Stomach (tissue), 9 donors: Measurements from ENCODE around the gene GRAMD1A. TPM values are rescaled to one million over a fixed set of nuclear protein-coding genes. Genes with fewer than 3 reads are reported as not detected.

Source experiments
- DNase-seq, 2 donors: peaks; one replicate each; pipeline versions ENCODE4 v3.0.0 to v3.0.0-alpha.2; 2013 to 2019
- H3K27ac ChIP-seq, 5 donors: fragments of 200-600 bp in 4 of 5; sonication (generic) in 4 of 5; one replicate each; pipeline ENCODE4 v1.5.1; 2013 to 2019; ENCODE audit warnings: mild to moderate bottlenecking in 1 of 5, moderate library complexity in 1 of 5
- H3K27me3 ChIP-seq, 3 donors: fragments of 200-600 bp; sonication (generic); one replicate each; pipeline ENCODE4 v1.5.1; 2017 to 2019; ENCODE audit warnings: mixed run types in 1 of 3
- H3K36me3 ChIP-seq, 4 donors: fragments of 200-600 bp; sonication (generic); 1 replicate in 3 of 4; 2 replicates in 1 of 4; pipeline ENCODE4 v1.5.1; 2016 to 2019
- H3K4me1 ChIP-seq, 4 donors: fragments of 200-600 bp; sonication (generic); one replicate each; pipeline ENCODE4 v1.5.1; 2016 to 2019
- H3K4me3 ChIP-seq, 4 donors: fragments of 200-600 bp; sonication (generic) in 3 of 4; one replicate each; pipeline ENCODE4 v1.5.1; 2016 to 2019; ENCODE audit warnings: mild to moderate bottlenecking in 1 of 4
- H3K9me3 ChIP-seq, 4 donors: fragments of 200-600 bp; sonication (generic); one replicate each; pipeline ENCODE4 v1.5.1; 2016 to 2019
- CTCF ChIP-seq, 7 experiments: fragments of 450-650 bp in 4 of 7; fragments of 200-600 bp in 3 of 7; sonication (generic) in 3 of 7; IDR thresholded peaks; one replicate each; pipeline ENCODE4 v1.5.1; 2016 to 2019; ENCODE audit warnings: antibody characterized with exemption in 7 of 7, control low read depth in 2 of 7, mild to moderate bottlenecking in 1 of 7
- EP300 ChIP-seq: sonication (generic); formaldehyde crosslinking; IDR thresholded peaks from one replicate; pipeline ENCODE4 v1.6.1; 2017; ENCODE audit warnings: antibody characterized with exemption
- POLR2A ChIP-seq, 4 donors: fragments of 450-650 bp; IDR thresholded peaks; one replicate each; pipeline ENCODE4 v1.6.1; 2016; ENCODE audit warnings: antibody characterized with exemption in 4 of 4, control low read depth in 2 of 4, mild to moderate bottlenecking in 1 of 4, moderate library complexity in 1 of 4
- POLR2AphosphoS5 ChIP-seq, 3 donors: sonication (generic); formaldehyde crosslinking; IDR thresholded peaks; one replicate each; pipeline ENCODE4 v1.6.1; 2016; ENCODE audit warnings: antibody characterized with exemption in 3 of 3
- WGBS, 5 donors: extraction: QIAGEN DNeasy Blood & Tissue Kit in 3 of 5; methylation state at CpG; one replicate each; pipeline versions ENCODE4 v1.1.5 to v1.1.7; 2013 to 2018; 5-methylcytosine and 5-hydroxymethylcytosine counted together
- intact Hi-C: fragments of 100-400 bp; cut with DNase I; formaldehyde crosslinking; loops from one replicate; pipeline ENCODE4 v1.15.1; 2023; ENCODE audit warnings: low total_unique reads
- polyA plus RNA-seq, 3 donors: library from polyadenylated mRNA; stranded (reverse); fragments of 200-250 nt; gene quantifications; one replicate each; pipeline ENCODE4 v1.2.3, GENCODE V29; 2013
- total RNA-seq, 5 donors: library from RNA; depleted of rRNA; stranded (reverse); fragments of >200 nt; gene quantifications; one replicate each; pipeline versions ENCODE4 v1.1.0 to v1.2.3, GENCODE V29; 2014 to 2016
- donor health status: healthy with polysubstance abuse.
- donor health status: Bipolar disorder and iron deficiency.
- donor health status: healthy.

The GRAMD1A gene
- total and polyA plus RNA-seq, 8 donors, result 29.8 to 74.1 (median 45.1) TPM

DNA sequence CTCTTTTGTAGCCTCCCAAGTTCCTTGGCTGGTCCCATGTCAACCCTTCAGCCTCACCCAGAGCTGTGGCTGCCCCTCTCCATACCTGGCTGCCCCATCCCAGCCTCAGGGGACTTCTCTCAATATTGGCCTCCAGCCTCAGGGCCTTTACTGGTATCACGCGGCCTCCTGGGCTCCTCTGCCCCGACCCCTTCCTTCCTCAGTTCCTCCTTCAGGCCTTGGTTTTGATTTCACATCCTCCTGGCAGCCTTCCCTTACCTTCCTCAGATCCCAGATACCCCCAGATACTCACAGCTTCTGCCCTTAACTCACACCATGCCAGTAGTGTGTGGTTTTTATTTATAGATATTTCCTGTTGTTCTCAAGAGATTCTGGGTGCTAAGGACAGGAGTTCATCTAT, 17.4 kb downstream of the GRAMD1A start:
- intact Hi-C loops, result no loop called here
- Histone ChIP-seq H3K4me1 (peaks cover 11 to 34% (median 16%) of the 10 kb centered on the region in 4 donors), H3K9me3 (no peaks in the 10 kb centered on the region), H3K27me3 (no peaks in the 10 kb centered on the region), H3K27ac (no peak overlapping the region), H3K4me3 (no peak overlapping the region), H3K36me3 (peaks cover 69 to 93% (median 92%) of the 10 kb centered on the region in 4 donors)
- WGBS, 5 donors, result 73 to 92% (median 82%) methylated on average over 3 of the region's 3 CpGs
- TF ChIP-seq POLR2A (IDR thresholded peaks at IDR 0.05) (no peak), POLR2AphosphoS5 (IDR thresholded peaks at IDR 0.05) (no peak), EP300 (no peak), CTCF (IDR thresholded peaks at IDR 0.05) (no peak)
- no peak for DNase-seq

DNA sequence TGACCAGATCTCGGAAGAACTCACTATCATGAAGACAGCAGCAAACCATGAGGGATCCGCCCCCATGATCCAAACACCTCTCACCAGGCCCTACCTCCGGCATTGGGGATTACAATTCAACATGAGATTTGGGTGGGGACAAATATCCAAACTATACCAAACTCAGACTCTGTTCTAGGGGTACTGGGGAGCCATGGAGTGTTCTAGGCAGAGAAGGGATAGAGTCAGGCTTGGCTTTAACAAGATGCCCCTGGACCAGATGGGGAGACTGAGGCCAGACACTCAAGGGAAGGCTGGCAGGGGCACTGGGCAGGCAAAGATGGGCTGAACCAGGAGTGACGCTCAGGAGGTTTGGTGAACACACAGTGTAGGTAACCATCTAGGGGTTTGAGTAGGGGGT, 18.3 kb downstream of the GRAMD1A start:
- H3K4me3 ChIP-seq, result no peak overlapping the region
- peaks cover 78 to 100% (median 100%) of the 10 kb centered on the region in 4 donors for H3K36me3 ChIP-seq
- intact Hi-C loops, result no loop called here
- H3K4me1 ChIP-seq, result peaks cover 4 to 25% (median 7%) of the 10 kb centered on the region in 4 donors
- no peak for DNase-seq
- WGBS, 5 donors, result 90 to 97% (median 95%) methylated on average over 4 of the region's 4 CpGs
- no peaks in the 10 kb centered on the region for H3K9me3 ChIP-seq
- H3K27me3 ChIP-seq, result no peaks in the 10 kb centered on the region
- TF ChIP-seq POLR2A (IDR thresholded peaks at IDR 0.05) (no peak), CTCF (IDR thresholded peaks at IDR 0.05) (no peak), EP300 (no peak), POLR2AphosphoS5 (IDR thresholded peaks at IDR 0.05) (no peak)
- H3K27ac ChIP-seq, result no peak overlapping the region

GRCh38 chr19:35019144-35019543, 19.0 kb downstream of the GRAMD1A start:
- intact Hi-C loops, result no loop called here
- Histone ChIP-seq H3K9me3 (no peaks in the 10 kb centered on the region), H3K36me3 (peaks cover 82 to 100% (median 100%) of the 10 kb centered on the region in 4 donors), H3K4me3 (no peak overlapping the region), H3K27ac (no peak overlapping the region), H3K4me1 (peaks cover 0 to 18% (median 2%) of the 10 kb centered on the region in 4 donors), H3K27me3 (no peaks in the 10 kb centered on the region)
- no peak for DNase-seq
- TF ChIP-seq POLR2A (IDR thresholded peaks at IDR 0.05) (no peak), CTCF (IDR thresholded peaks at IDR 0.05) (no peak), POLR2AphosphoS5 (IDR thresholded peaks at IDR 0.05) (no peak), EP300 (no peak)
- 83 to 96% (median 94%) methylated on average over 3 to 22 of the region's 22 CpGs for WGBS, 5 donors

GRCh38 chr19:35021016-35021415, 20.9 kb downstream of the GRAMD1A start:
- H3K36me3 ChIP-seq, result peaks cover 79 to 100% (median 100%) of the 10 kb centered on the region in 4 donors
- no peaks in the 10 kb centered on the region for H3K9me3 ChIP-seq
- no peak for DNase-seq
- H3K27me3 ChIP-seq, result no peaks in the 10 kb centered on the region
- WGBS, 5 donors, result 89 to 94% (median 91%) methylated on average over 10 of the region's 10 CpGs
- H3K27ac ChIP-seq, result no peak overlapping the region
- intact Hi-C loops, result no loop called here
- H3K4me3 ChIP-seq, result no peak overlapping the region
- H3K4me1 ChIP-seq, result peaks cover 0 to 1% (median 0%) of the 10 kb centered on the region in 4 donors
- no peak for TF ChIP-seq POLR2AphosphoS5 (IDR thresholded peaks at IDR 0.05)
- TF ChIP-seq CTCF (IDR thresholded peaks at IDR 0.05), result no peak
- no peak for TF ChIP-seq EP300
- TF ChIP-seq POLR2A (IDR thresholded peaks at IDR 0.05), result no peak
